Measurements from ENCODE around the gene ABCA6. TPM values are rescaled to one million over a fixed set of nuclear protein-coding genes. Genes with fewer than 3 reads are reported as not detected.

The ABCA6 gene
- total RNA-seq, 2 experiments from 2014 or later: not detected

DNA sequence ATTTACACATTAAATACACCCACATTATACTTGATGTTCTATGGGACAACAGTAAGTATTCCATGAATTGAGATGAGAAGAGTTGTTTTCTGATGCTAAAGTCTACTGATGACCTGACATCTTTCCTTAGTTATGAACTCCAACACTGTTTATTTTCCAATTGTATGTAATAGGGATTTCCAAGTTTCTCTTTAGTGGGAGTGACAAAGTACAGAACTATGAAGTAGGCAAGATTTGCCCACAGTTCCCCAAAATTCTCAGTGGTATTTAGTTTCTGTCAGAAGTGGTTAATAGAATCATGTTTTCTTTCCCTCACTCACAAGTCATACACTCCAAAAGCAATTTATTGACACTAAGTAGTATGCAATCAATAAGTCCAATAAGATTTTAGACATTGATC is 22.5 kb upstream of the ABCA6 start:
- H3K4me3 Mint-ChIP-seq: no peak overlapping the region

DNA sequence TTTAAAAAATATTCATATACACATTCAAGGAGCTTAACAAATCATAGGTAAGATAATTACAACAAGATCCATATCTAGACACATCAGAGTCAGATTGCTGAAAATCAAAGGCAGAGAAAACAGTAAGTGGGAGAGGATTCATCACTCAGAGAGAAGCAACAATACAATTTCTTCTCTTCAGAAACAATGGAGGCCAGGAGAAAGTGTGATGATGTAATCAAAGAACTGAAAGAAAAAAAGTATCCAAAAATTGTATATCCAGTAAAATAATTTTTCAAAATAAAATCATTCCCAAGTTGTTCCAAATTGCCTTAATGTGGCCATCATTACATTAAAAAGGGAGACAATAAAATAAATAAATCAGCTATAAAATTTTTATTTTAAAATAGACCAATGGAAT is 17.7 kb upstream of the ABCA6 start:
- no peak for DNase-seq
- Mint-ChIP-seq H3K27ac (no peak overlapping the region), H3K4me1 (ENCODE audit: low read depth) (no peaks in the 10 kb centered on the region), H3K36me3 (ENCODE audit: low read depth) (peaks cover under 1% of the 10 kb centered on the region), H3K9me3 (no peaks in the 10 kb centered on the region), H3K27me3 (ENCODE audit: low read depth) (no peaks in the 10 kb centered on the region), H3K4me3 (no peak overlapping the region)
- intact Hi-C loops (cut with micrococcal nuclease): no loop called here
- CTCF ChIA-PET: no interaction called here

More for the DNA sequence above, 22.5 kb upstream of the ABCA6 start:
- Mint-ChIP-seq H3K36me3 (ENCODE audit: low read depth) (no peaks in the 10 kb centered on the region), H3K4me1 (ENCODE audit: low read depth) (no peaks in the 10 kb centered on the region), H3K27ac (no peak overlapping the region), H3K27me3 (ENCODE audit: low read depth) (no peaks in the 10 kb centered on the region), H3K9me3 (no peaks in the 10 kb centered on the region)
- CTCF ChIA-PET: no interaction called here
- intact Hi-C loops (cut with micrococcal nuclease): no loop called here
- no peak for DNase-seq

DNA sequence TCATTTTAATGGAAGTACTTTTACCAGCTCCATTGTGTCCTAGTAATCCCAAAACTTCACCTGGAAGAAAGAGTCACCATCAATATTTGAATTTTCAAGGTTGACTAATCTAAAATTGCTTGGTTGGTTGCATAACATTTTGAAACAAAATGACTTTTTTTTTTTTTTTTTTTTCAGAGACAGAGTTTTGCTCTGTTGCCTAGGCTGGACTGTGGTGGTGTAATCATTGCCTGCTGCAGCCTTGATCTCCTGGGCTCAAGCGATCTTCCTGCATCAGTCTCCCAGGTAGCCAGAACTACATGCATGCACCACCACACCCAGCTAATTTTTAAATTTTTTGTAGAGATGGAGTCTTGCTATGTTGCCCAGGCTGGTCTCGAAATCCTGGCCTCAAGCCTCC is 12.6 kb upstream of the ABCA6 start:
- H3K9me3 Mint-ChIP-seq: no peaks in the 10 kb centered on the region
- no peak overlapping the region for H3K27ac Mint-ChIP-seq
- CTCF ChIA-PET: no interaction called here
- no peak for DNase-seq
- no peaks in the 10 kb centered on the region for H3K27me3 Mint-ChIP-seq (ENCODE audit: low read depth)
- intact Hi-C loops (cut with micrococcal nuclease): no loop called here
- H3K4me3 Mint-ChIP-seq: no peak overlapping the region
- H3K4me1 Mint-ChIP-seq (ENCODE audit: low read depth): no peaks in the 10 kb centered on the region
- H3K36me3 Mint-ChIP-seq (ENCODE audit: low read depth): peaks cover 1% of the 10 kb centered on the region

DNA sequence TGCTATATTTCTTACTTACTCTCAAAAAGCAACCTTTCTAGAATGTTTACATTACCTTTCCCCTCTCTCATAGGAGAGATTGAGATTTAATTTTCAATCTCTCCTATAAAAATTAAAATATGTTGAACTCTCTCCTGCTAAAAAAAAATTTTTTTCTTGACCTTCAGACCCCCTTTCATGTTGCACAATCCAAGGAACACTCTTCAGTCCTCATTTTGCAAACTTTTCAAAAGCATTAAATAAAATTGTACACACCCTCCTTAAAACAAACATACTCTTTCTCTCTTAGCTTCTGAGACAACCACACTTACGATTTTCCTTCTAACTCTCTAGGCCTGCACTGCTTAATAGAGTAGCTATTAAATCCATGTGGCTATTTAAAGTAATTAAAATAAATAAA is 8.6 kb upstream of the ABCA6 start:
- H3K9me3 Mint-ChIP-seq: no peaks in the 10 kb centered on the region
- no peak overlapping the region for H3K27ac Mint-ChIP-seq
- peaks cover 3% of the 10 kb centered on the region for H3K36me3 Mint-ChIP-seq (ENCODE audit: low read depth)
- intact Hi-C loops (cut with micrococcal nuclease): no loop called here
- CTCF ChIA-PET: no interaction called here
- DNase-seq: no peak
- H3K4me1 Mint-ChIP-seq (ENCODE audit: low read depth): no peaks in the 10 kb centered on the region
- no peak overlapping the region for H3K4me3 Mint-ChIP-seq
- peaks cover 2% of the 10 kb centered on the region for H3K27me3 Mint-ChIP-seq (ENCODE audit: low read depth)

DNA sequence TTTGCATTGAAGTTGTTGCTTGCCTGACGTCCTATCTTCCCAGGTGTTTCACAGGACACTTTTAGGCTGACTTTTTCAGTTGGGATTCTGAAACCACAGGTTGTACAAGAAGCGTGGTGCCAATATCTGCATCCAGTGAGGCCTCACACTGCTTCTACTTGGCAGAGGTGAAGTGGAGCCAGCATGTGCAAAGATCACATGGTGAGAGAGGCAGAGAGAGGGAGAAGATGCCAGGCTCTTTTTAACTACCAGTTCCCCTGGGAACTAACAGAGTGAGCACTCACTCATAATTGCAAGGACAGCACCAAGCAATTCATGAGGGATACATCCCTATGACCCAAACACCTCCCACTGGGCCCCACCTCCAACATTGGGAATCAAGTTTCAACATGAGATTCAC is 5.8 kb upstream of the ABCA6 start:
- Mint-ChIP-seq H3K27me3 (ENCODE audit: low read depth) (peaks cover 5% of the 10 kb centered on the region), H3K27ac (no peak overlapping the region), H3K4me3 (no peak overlapping the region), H3K4me1 (ENCODE audit: low read depth) (no peaks in the 10 kb centered on the region), H3K36me3 (ENCODE audit: low read depth) (peaks cover 2% of the 10 kb centered on the region), H3K9me3 (no peaks in the 10 kb centered on the region)
- DNase-seq: no peak
- intact Hi-C loops (cut with micrococcal nuclease): loop anchor here (10.0 kb wide), 1 partner anchor 63 kb away; no protein-coding TSS in a partner anchor
- CTCF ChIA-PET: no interaction called here

DNA sequence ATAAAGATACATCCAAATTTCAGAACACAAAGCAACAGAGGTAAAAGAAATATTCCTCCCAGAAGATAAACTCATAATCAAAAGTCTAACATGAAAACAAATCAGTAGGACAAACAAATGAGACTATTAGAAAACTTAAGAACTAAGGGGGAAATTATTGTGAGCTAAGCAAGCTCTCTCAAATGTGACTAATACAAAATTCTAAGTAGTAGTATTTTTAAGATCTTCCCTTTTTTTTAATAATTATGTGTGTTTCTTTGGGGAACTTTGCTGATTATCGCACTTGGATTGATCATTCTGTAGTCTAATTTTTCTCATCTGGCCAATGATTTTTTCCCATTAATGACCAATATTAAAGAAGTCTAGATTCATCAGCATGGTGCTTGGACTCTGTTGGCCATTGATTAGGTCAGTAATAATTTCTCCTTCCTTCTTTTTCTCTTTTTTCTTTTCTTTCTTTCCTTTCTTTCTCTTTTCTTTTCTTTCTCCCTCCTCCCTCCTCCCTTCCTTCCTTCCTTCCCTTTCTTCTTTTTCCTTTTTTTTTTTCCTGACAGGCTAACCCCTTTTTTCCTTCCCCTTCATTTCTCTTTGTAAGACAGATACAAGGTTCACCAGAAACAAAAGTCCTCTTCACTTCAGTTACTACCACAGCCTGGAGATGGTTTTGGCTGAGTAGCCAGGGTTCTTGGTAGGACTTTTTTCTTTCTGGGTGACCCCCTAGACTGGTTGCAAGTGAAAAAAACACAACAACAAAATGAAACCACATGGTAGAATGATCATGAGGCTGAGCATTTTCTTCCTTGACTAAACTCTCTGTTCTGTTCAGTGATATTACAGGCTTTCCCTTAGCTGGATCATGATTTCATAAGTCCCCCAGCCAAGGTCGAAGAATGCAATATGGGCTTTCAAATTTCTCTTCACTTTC is 2.9 kb upstream of the ABCA6 start:
- H3K9me3 Mint-ChIP-seq: no peaks in the 10 kb centered on the region
- intact Hi-C loops (cut with micrococcal nuclease): loop anchor here (10.0 kb wide), 1 partner anchor 60 kb away; no protein-coding TSS in a partner anchor
- no peak overlapping the region for H3K4me3 Mint-ChIP-seq
- no peaks in the 10 kb centered on the region for H3K4me1 Mint-ChIP-seq (ENCODE audit: low read depth)
- H3K36me3 Mint-ChIP-seq (ENCODE audit: low read depth): peaks cover 2% of the 10 kb centered on the region
- CTCF ChIA-PET: no interaction called here
- H3K27me3 Mint-ChIP-seq (ENCODE audit: low read depth): peaks cover 7% of the 10 kb centered on the region
- DNase-seq: no peak
- H3K27ac Mint-ChIP-seq: no peak overlapping the region

DNA sequence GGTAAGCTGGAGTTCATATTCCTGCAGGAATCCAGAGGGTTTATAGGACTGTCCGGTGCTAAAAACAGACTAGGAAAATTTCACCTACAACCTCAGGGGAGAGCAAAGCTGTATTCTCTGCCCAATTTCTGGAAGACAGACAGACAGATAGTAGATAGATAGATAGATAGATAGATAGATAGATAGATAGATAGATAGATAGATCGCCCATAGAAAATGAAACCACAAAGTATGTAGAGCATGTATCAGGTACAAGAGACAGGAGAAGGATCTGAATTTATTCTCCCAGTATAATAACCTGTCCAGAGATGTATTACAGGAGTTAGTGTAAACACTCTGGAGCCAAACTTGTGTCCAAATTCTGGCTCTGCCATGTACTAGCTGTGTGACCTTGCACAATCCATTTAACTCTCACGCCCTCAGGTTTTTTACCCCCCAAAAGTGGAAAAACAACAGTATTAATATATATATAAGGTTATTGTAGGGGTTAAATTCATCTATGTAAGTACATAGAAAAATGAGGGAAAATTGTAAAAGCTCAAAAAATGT is 2.1 kb upstream of the ABCA6 start:
- CTCF ChIA-PET: no interaction called here
- peaks cover 7% of the 10 kb centered on the region for H3K27me3 Mint-ChIP-seq (ENCODE audit: low read depth)
- no peak for DNase-seq
- intact Hi-C loops (cut with micrococcal nuclease): loop anchor here (10.0 kb wide), 1 partner anchor 59 kb away; no protein-coding TSS in a partner anchor
- peaks cover under 1% of the 10 kb centered on the region for H3K36me3 Mint-ChIP-seq (ENCODE audit: low read depth)
- no peak overlapping the region for H3K27ac Mint-ChIP-seq
- no peaks in the 10 kb centered on the region for H3K9me3 Mint-ChIP-seq
- H3K4me3 Mint-ChIP-seq: no peak overlapping the region
- no peaks in the 10 kb centered on the region for H3K4me1 Mint-ChIP-seq (ENCODE audit: low read depth)

DNA sequence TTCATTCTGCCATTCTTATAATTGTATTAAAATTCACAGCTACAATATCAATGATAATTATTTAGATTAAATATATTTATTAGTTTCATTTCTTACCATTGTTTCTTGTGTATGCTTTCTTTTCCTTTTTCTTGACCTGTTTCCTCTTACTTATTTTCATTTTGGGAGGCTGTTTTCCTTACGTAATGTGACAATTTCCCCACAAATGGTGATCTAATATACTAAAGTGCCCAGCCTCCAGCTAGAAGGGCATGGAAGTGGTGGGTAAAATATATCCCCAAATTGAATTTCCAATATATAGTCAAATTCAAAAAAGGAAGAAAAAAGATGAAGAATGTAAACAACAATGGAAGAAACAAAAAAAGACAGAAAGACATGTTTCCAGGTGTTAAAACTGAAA is 1.5 kb upstream of the ABCA6 start:
- Mint-ChIP-seq H3K4me1 (ENCODE audit: low read depth) (no peaks in the 10 kb centered on the region), H3K4me3 (no peak overlapping the region), H3K27ac (no peak overlapping the region), H3K9me3 (no peaks in the 10 kb centered on the region), H3K36me3 (ENCODE audit: low read depth) (no peaks in the 10 kb centered on the region), H3K27me3 (ENCODE audit: low read depth) (peaks cover 7% of the 10 kb centered on the region)
- CTCF ChIA-PET: no interaction called here
- no peak for DNase-seq
- intact Hi-C loops (cut with micrococcal nuclease): loop anchor here (10.0 kb wide), 1 partner anchor 58 kb away; no protein-coding TSS in a partner anchor

DNA sequence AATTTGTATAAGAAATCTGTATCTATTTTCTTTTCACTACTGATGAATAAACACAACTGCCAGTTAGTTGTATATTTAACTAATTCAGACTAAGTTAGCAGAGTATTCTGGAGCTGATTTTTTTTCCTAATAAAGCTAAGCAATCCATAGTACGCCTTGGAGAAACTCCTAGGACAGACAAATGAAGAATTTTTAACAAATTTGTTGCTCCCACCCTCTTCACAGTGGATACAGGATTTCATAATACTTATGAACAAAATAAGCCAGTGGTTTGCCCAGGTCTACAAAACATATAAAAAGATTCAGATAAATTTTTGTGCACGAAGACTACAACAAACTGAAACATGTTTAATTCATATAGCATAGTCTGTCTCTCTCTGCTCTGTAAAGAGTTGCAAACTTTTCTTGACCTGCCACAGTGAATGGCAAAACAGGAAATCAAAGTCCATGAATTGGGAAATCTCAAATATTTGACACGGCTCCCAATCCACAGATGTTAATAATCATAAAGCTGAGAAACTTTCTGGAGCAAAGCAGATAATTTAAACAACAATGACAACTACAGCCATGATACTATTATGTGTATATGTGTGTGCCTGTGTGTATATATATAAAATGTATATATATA is 594 bp upstream of the ABCA6 start:
- DNase-seq: no peak
- no peak overlapping the region for H3K4me3 Mint-ChIP-seq
- H3K9me3 Mint-ChIP-seq: no peaks in the 10 kb centered on the region
- intact Hi-C loops (cut with micrococcal nuclease): loop anchor here (10.0 kb wide), 1 partner anchor 57 kb away; no protein-coding TSS in a partner anchor
- H3K36me3 Mint-ChIP-seq (ENCODE audit: low read depth): no peaks in the 10 kb centered on the region
- no peaks in the 10 kb centered on the region for H3K4me1 Mint-ChIP-seq (ENCODE audit: low read depth)
- no peak overlapping the region for H3K27ac Mint-ChIP-seq
- CTCF ChIA-PET: no interaction called here
- H3K27me3 Mint-ChIP-seq (ENCODE audit: low read depth): peaks cover 7% of the 10 kb centered on the region

DNA sequence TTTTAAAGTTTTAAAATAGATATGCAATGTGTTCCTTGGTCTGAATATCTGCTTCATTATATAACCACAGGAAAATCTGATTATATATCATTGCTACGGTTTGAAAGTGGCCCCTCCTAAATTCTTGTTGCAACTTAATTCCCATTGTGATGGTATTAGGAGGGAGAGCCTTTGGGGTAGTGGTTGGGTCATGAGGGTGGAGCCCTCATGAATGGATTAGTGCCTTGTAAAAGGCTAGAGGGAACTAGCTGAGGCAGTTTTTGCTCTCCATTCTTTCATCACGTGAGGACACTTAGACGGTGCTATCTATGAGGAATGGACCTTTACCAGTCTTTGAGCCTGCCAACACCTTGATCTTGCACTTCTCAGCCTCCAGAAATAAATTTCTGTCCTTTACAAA is 7.6 kb downstream of the ABCA6 start:
- DNase-seq: no peak
- H3K36me3 Mint-ChIP-seq (ENCODE audit: low read depth): no peaks in the 10 kb centered on the region
- no peaks in the 10 kb centered on the region for H3K9me3 Mint-ChIP-seq
- intact Hi-C loops (cut with micrococcal nuclease): no loop called here
- CTCF ChIA-PET: no interaction called here
- H3K27me3 Mint-ChIP-seq (ENCODE audit: low read depth): no peaks in the 10 kb centered on the region
- H3K4me3 Mint-ChIP-seq: no peak overlapping the region
- H3K27ac Mint-ChIP-seq: no peak overlapping the region
- H3K4me1 Mint-ChIP-seq (ENCODE audit: low read depth): no peaks in the 10 kb centered on the region

DNA sequence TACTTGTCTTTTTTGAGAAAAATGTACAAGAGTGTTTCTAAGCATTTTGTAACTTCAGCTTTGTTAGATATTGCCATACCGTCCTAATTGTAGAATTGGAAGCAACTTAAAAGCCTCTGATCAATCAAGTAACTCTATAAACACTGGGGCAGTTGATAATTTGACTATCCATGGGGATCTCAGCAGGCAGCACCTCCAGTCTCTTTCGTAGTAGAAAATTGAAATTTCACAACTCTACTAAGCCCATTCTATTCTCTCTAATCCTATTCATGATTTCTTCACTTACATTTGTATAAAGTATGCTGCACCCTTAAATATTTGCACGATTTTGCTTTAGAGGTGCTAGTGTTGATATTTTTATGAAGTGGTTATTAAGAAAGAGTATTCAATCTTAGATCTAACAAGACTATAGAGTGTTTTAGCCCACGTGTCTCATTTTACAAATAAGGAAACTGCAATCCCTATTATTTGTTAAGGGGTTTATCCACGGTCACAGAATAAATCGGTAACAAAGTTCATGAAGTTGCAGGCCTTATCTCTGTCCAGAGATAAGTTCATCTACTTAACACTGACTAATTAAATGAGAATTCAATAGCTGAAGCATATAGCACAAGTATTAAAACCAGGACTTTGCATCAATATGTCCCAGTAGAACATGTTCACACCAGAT is 10.9 kb downstream of the ABCA6 start:
- no peak overlapping the region for H3K27ac Mint-ChIP-seq
- H3K36me3 Mint-ChIP-seq (ENCODE audit: low read depth): no peaks in the 10 kb centered on the region
- intact Hi-C loops (cut with micrococcal nuclease): no loop called here
- H3K27me3 Mint-ChIP-seq (ENCODE audit: low read depth): no peaks in the 10 kb centered on the region
- H3K9me3 Mint-ChIP-seq: no peaks in the 10 kb centered on the region
- CTCF ChIA-PET: no interaction called here
- H3K4me1 Mint-ChIP-seq (ENCODE audit: low read depth): no peaks in the 10 kb centered on the region
- H3K4me3 Mint-ChIP-seq: no peak overlapping the region
- DNase-seq: no peak

DNA sequence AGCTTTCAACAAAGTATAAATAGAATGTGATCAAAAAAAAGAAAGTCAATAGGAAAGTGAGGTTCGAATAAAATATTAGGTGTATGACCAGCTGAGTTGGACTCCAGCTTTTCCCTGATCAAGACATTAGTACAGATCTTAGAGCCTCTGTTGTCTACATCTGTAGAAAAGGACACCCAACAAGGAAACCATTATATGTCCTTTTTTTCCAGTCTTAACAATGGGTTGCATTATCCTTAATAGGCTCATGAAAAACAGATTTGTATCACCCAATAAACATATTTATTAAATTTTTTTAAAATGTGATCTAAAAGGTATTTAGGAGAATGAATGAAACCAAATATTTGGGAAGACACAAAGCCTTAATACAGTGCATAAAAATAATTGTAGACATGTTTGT is 18.1 kb downstream of the ABCA6 start:
- H3K4me3 Mint-ChIP-seq: no peak overlapping the region
- intact Hi-C loops (cut with micrococcal nuclease): no loop called here
- H3K9me3 Mint-ChIP-seq: no peaks in the 10 kb centered on the region
- H3K36me3 Mint-ChIP-seq (ENCODE audit: low read depth): no peaks in the 10 kb centered on the region
- H3K27ac Mint-ChIP-seq: no peak overlapping the region
- H3K27me3 Mint-ChIP-seq (ENCODE audit: low read depth): no peaks in the 10 kb centered on the region
- DNase-seq: no peak
- CTCF ChIA-PET: no interaction called here
- no peaks in the 10 kb centered on the region for H3K4me1 Mint-ChIP-seq (ENCODE audit: low read depth)
